ENCODE measurements around the gene TRIM7.
"Not testable (repeated sequence)": the region's sequence is repeated elsewhere in the genome, so short reads cannot be mapped to it uniquely, and the experiment has no call there.

The TRIM7 gene

DNA sequence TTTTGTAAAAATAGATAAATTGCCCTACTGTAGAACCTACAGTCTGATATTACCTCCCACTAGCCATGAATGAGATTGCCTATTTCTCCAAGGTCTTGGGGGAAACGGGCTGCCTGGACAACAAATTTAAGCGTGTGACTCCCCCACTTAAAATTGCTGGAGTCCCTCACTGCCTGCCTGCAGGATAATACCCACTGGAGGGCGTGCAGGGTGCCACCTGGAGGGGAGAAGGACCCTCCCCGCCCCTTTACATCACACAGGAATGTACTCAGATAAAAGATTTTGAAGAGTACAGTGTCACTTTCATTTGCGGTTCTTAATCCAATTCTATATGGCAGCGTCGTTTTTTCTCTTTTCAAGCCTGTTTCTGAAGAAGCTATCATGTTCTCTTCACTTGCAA, 6.2 kb upstream of the TRIM7 start:
- no peak overlapping the region for H3K4me3 ChIP-seq (ENCODE audit: low read depth, low read length)
- TF ChIP-seq, protein P1, sequence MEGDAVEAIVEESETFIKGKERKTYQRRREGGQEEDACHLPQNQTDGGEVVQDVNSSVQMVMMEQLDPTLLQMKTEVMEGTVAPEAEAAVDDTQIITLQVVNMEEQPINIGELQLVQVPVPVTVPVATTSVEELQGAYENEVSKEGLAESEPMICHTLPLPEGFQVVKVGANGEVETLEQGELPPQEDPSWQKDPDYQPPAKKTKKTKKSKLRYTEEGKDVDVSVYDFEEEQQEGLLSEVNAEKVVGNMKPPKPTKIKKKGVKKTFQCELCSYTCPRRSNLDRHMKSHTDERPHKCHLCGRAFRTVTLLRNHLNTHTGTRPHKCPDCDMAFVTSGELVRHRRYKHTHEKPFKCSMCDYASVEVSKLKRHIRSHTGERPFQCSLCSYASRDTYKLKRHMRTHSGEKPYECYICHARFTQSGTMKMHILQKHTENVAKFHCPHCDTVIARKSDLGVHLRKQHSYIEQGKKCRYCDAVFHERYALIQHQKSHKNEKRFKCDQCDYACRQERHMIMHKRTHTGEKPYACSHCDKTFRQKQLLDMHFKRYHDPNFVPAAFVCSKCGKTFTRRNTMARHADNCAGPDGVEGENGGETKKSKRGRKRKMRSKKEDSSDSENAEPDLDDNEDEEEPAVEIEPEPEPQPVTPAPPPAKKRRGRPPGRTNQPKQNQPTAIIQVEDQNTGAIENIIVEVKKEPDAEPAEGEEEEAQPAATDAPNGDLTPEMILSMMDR (IDR thresholded peaks at IDR 0.05; ENCODE audit: borderline replicate concordance, insufficient read depth, low read depth, low read length), result no peak

DNA sequence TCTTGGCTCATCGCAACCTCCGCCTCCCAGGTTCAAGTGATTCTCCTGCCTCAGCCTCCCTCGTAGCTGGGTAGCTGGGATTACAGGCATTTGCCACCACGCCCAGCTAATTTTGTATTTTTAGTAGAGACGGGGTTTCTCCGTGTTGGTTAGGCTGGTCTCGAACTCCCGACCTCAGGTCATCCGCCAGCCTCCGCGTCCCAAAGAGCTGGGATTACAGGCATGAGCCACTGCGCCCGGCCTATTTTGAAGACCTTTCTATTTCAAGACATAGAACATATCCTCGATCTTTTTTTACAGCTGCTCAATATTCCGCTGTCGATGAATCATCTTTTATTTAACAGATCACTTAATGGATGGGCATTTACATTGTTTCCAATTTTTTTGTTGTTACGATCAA, 5.7 kb upstream of the TRIM7 start:
- not testable (repeated sequence) for H3K4me3 ChIP-seq (ENCODE audit: low read depth, low read length)

DNA sequence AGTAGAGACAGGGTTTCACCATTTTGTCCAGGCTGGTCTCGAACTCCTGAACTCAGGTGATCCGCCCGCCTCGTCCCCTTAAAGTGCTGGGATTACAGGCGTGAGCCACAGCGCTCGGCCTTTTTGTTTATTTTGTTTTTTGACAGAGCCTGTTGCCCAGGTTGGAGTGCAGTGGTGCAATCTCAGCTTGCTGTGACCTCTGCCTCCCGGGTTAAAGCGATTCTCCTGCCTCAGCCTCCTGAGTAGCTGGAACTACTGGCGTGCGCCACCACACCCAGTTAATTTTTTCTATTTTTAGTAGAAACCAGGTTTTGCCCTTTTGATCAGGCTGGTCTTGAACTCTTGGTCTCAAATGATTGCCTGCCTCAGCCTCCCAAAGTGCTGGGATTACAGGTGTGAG, 5.2 kb upstream of the TRIM7 start:
- H3K4me3 ChIP-seq (ENCODE audit: low read depth, low read length), result not testable (repeated sequence)

DNA sequence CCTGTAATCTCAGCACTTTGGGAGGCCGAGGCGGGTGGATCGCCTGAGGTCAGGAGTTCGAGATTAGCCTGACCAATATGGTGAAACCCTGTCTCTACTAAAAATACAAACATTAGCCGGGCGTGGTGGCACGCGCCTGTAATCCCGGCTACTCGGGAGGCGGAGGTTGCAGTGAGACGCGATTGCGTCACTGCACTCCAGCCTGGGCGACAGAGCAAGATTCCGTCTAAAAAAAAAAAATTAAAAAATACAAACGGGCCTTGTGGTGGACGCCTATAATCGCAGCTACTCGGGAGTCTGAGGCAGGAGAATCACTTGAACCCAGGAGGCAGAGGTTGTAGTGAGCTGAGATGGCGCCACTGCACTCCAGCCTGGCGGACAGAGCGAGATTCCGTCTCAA, 4.0 kb upstream of the TRIM7 start:
- H3K4me3 ChIP-seq (ENCODE audit: low read depth, low read length), result not testable (repeated sequence)

DNA sequence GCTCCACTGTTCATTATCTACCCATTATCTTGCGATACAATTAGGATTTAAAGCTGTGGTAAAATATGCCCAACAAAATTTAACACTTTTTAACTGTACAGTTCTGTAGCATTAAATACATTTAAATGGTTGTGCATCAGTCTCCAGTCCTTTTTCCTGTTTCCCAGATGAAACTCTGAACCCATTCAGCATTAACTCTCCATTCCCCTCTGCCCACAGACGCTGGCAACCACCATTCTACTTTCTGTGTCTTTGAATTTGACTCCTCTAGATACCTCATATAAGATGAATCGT, 2.9 kb upstream of the TRIM7 start:
- no peak overlapping the region for H3K4me3 ChIP-seq (ENCODE audit: low read depth, low read length)

DNA sequence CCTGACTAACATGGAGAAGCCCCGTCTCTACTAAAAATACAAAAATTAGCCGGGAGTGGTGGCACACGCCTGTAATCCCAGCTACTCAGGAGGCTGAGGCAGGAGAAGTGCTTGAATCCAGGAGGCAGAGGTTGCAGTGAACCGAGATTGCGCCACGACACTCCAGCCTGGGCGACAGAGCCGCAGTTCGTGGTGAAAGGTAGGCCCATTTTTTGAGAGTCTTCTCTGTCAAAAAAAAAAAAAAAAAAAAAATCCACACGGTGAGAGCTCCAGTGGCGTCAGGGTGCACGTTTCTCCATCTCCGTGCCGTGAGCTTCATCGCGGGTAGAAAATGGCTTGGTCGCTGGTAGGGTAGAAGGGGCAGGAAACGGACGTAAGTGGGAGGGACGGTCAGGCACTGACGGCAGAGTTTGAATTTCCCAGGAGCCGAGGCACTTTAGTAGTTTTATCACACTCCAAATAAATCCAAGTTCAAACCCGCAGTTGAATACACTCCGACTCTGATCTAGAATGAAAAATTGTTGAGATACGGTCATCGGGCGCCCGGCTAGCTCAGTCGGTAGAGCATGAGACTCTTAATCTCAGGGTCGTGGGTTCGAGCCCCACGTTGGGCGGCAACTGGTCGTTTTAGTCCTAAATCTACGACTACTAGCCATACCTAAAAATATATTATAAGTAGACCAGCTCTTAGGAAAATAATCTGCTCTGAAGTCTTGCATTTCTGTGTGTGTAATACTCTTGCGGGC, 2.4 kb upstream of the TRIM7 start:
- H3K4me3 ChIP-seq (ENCODE audit: low read depth, low read length), result peak overlapping the region; percentile 56
- TF ChIP-seq, protein P1 (IDR thresholded peaks at IDR 0.05; ENCODE audit: borderline replicate concordance, insufficient read depth, low read depth, low read length), result no peak

More for the DNA sequence above, 2.9 kb upstream of the TRIM7 start:
- TF ChIP-seq, protein P1 (IDR thresholded peaks at IDR 0.05; ENCODE audit: borderline replicate concordance, insufficient read depth, low read depth, low read length), result no peak

DNA sequence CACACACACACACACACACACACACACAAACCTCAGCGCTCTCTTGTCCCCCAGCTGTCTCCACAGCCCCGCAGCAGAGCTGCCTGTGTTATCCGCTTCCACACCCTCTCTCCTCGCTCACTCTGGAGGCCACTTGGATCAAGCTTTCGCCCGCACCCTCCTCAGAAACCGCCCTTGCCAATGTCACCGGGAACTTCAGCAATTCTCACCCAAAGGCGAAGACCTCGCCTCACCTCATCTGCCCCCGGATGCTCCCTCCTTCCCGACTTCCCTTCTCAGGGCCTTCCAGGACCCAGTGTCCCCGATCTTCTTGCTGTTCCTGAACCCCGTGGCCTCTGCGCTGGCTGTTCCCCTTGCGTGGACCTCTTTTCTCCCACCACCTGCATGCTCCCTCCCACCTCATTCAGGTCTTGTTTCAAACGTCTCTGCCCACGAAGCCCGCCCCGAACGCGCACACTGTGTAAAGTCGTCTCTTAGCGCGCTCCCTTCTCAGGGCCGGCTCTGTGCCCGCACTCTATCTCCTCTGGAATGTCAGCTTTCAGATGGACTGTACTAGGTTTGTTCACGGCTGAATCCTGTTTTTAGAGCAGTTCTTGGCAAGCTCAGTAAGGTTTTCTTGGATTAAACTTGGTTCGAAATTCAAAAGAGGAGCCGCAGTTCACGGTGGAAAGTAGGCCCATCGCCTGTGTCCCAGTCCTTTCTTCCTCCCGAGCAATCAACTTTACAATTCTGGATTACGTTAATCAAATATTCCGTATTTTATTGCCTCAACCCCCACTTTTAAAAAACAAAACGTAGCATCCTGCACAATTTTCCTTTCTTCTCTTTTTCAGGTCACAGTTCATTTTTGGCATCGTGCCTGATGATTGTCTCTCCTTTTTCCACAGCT, 1.0 kb upstream of the TRIM7 start:
- TF ChIP-seq, protein P1 (IDR thresholded peaks at IDR 0.05; ENCODE audit: borderline replicate concordance, insufficient read depth, low read depth, low read length), result no peak

DNA sequence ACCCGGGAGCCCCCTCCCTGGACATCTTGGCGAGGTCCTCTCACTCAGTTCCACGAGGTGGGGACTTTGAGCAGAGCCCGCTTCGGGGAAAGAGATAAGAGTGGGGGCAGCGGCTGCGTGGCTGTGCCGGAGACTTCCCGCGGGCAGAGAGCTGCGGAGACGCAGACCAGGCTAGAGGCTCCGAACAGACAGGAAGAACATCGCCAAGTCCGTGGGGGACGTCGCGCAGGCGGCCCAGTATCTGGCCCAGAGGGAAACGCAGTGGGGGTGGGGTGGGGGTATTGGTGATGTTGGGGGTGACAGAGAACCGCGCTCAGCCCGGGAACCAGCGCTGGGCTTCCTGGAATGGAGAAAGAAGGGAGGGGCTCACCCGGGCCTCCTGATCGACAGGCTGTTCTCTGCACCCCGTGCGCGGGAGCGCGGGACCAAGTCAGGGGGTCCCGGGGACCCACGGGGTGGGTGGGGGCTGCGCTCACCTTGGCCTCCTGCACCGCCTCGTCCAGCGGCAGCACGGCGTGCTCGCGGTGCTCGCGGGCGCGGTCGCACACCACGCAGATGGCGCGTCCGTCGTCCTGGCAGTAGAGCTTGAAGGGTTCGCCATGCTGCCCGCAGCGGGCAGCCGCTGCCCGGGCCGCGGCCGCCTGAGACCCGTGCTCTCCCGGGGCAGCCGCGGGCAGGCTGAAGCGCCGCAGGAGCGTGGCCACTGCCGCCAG, 727 bp downstream of the TRIM7 start:
- TF ChIP-seq, protein P1 (IDR thresholded peaks at IDR 0.05; ENCODE audit: borderline replicate concordance, insufficient read depth, low read depth, low read length), result no peak
- peak overlapping the region; percentile 61 for H3K4me3 ChIP-seq (ENCODE audit: low read depth, low read length)

More for the DNA sequence above, 1.0 kb upstream of the TRIM7 start:
- H3K4me3 ChIP-seq (ENCODE audit: low read depth, low read length), result peak overlapping the region; percentile 56
